Endodermal cell (in vitro differentiated cells): ENCODE measurements around the gene KLHL18. TPM values are rescaled to one million over a fixed set of nuclear protein-coding genes. Genes with fewer than 3 reads are reported as not detected.
A peak's percentile ranks its signal among the peaks of the same experiment; 100 is the strongest.

ENCODE experiments used
- DNase-seq: peaks from one replicate; pipeline ENCODE4 v3.0.0-alpha.2; 2017
- H3K27ac ChIP-seq: 2 replicates; pipeline ENCODE4 v1.5.1; 2013; ENCODE audit warnings: mild to moderate bottlenecking, low read depth, low read length, moderate library complexity
- H3K27me3 ChIP-seq: 2 replicates; pipeline ENCODE4 v1.6.1; 2013; ENCODE audit warnings: mild to moderate bottlenecking, low read length, moderate library complexity; ENCODE audit not compliant: insufficient read depth, control insufficient read depth, poor library complexity, severe bottlenecking
- H3K36me3 ChIP-seq: 2 replicates; pipeline ENCODE4 v1.7.0; 2013; ENCODE audit warnings: mild to moderate bottlenecking, low read length, moderate library complexity; ENCODE audit not compliant: control insufficient read depth, insufficient read depth
- H3K4me1 ChIP-seq: one replicate; pipeline ENCODE4 v1.7.0; 2013; ENCODE audit warnings: low read length; ENCODE audit not compliant: control insufficient read depth, insufficient read depth
- H3K4me3 ChIP-seq: 2 replicates; pipeline ENCODE4 v1.5.1; 2013; ENCODE audit warnings: mild to moderate bottlenecking, low read length, moderate library complexity
- H3K9ac ChIP-seq: 2 replicates; pipeline ENCODE4 v1.6.1; 2013; ENCODE audit warnings: mild to moderate bottlenecking, low read length, moderate library complexity; ENCODE audit not compliant: poor library complexity, severe bottlenecking; ENCODE audit errors: extremely low read depth
- H3K9me3 ChIP-seq: 2 replicates; pipeline ENCODE4 v1.6.1; 2013; ENCODE audit warnings: mild to moderate bottlenecking, low read length, moderate library complexity; ENCODE audit not compliant: control insufficient read depth
- H3K27ac Mint-ChIP-seq: 2 replicates; pipeline ENCODE4 v1.8.0; 2020; ENCODE audit warnings: mixed read lengths
- H3K27me3 Mint-ChIP-seq: 2 replicates; pipeline ENCODE4 v1.8.0; 2021; ENCODE audit warnings: mild to moderate bottlenecking, mixed read lengths; ENCODE audit not compliant: insufficient read depth
- H3K36me3 Mint-ChIP-seq: 2 replicates; pipeline ENCODE4 v1.8.0; 2020; ENCODE audit warnings: low read depth, mixed read lengths
- H3K4me1 Mint-ChIP-seq: 2 replicates; pipeline ENCODE4 v1.8.0; 2020; ENCODE audit warnings: mixed read lengths
- H3K4me3 Mint-ChIP-seq: 2 replicates; pipeline ENCODE4 v1.8.0; 2020; ENCODE audit warnings: mild to moderate bottlenecking, moderate library complexity, mixed read lengths
- H3K9me3 Mint-ChIP-seq: 2 replicates; pipeline ENCODE4 v1.8.0; 2020; ENCODE audit warnings: mild to moderate bottlenecking, mixed read lengths
- WGBS, 2 experiments: methylation state at CpG; one replicate each; pipeline versions ENCODE4 v1.1.5 to v1.1.7; 2013; ENCODE audit warnings: missing lambda C conversion rate in 2 of 2, mixed read lengths in 1 of 2; ENCODE audit not compliant: insufficient coverage in 1 of 2, insufficient read length in 1 of 2; 5-methylcytosine and 5-hydroxymethylcytosine counted together
- total RNA-seq, 2 donors: library from RNA; stranded (reverse); fragmentation: NEBNext Ultra II Directional in 1 of 2; extraction: Animal tissue kit (Norgen Biotek cat#: 25700) in 1 of 2; gene quantifications; 2 replicates in 1 of 2; 3 replicates in 1 of 2; pipeline ENCODE4 v1.2.1, GENCODE V29; 2021
- TF ChIP-seq, protein P1 (sequence below): fragments of 200-600 bp; sonication (generic); conservative IDR thresholded peaks from 2 replicates; pipeline ENCODE4 v1.5.0; 2021; ENCODE audit warnings: antibody characterized with exemption, mild to moderate bottlenecking

KLHL18 gene
- total RNA-seq, 2 donors from 2014 or later: 20.7 to 28.3 TPM

DNA sequence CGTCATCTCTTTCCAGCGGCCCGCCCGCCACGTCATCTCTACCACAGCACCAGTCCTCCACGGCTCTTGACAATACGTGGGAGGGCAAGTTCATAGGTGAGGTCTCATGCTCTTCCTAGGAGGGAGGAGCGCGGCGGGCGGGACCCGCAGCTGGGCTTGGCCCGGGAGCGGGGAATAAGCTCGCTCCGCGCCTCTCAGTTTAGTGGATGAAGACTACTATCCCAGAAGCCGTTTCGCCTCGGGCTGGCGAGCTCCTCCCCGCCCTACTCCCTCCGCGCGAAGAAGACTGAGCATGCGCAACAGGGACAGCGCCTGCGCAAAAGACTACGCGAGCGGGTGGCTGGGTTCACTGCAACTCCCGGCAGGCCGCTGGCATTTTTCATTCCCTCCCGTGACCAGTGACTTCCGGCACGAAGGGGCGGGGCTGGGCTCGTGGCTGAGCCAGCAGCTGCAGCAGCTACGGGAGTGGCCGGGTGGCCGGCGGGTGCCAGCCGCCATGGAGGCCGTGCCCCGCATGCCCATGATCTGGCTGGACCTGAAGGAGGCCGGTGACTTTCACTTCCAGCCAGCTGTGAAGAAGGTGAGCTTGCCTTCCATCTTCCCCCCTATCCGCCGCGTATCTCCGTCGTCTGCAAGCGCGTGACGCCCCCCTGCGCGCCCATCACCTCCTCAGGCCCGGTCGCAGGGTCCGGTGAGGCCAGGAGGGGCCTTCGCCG, 98.0 kb downstream of the KLHL18 start, which contains the start of gene PTPN23:
Gene PTPN23 (plus strand): TSS at position 421 of the 716 bp plus-strand sequence. CDS start 76 bp downstream, at position 497.
- Histone ChIP-seq H3K27me3 (no peaks in the 10 kb centered on the region), H3K4me3 (peak within 1 kb of the TSS; percentile 99), H3K9ac (peak within 1 kb of the TSS; percentile 90), H3K27ac (peak within 1 kb of the TSS; percentile 94), H3K36me3 (peaks cover 11% of the 10 kb centered on the region), H3K9me3 (no peaks in the 10 kb centered on the region), H3K4me1 (no peaks in the 10 kb centered on the region)
- Mint-ChIP-seq H3K9me3 (no peaks in the 10 kb centered on the region), H3K27me3 (no peaks in the 10 kb centered on the region), H3K27ac (peak within 1 kb of the TSS; percentile 100), H3K4me3 (peak within 1 kb of the TSS; percentile 87), H3K36me3 (peaks cover 4% of the 10 kb centered on the region), H3K4me1 (peaks cover 15% of the 10 kb centered on the region)
- DNase-seq: peak; percentile 100
- 0% methylated on average over 17 to 61 of the region's 61 CpGs for WGBS, 2 experiments
- TF ChIP-seq, protein P1, sequence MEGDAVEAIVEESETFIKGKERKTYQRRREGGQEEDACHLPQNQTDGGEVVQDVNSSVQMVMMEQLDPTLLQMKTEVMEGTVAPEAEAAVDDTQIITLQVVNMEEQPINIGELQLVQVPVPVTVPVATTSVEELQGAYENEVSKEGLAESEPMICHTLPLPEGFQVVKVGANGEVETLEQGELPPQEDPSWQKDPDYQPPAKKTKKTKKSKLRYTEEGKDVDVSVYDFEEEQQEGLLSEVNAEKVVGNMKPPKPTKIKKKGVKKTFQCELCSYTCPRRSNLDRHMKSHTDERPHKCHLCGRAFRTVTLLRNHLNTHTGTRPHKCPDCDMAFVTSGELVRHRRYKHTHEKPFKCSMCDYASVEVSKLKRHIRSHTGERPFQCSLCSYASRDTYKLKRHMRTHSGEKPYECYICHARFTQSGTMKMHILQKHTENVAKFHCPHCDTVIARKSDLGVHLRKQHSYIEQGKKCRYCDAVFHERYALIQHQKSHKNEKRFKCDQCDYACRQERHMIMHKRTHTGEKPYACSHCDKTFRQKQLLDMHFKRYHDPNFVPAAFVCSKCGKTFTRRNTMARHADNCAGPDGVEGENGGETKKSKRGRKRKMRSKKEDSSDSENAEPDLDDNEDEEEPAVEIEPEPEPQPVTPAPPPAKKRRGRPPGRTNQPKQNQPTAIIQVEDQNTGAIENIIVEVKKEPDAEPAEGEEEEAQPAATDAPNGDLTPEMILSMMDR: no peak

DNA sequence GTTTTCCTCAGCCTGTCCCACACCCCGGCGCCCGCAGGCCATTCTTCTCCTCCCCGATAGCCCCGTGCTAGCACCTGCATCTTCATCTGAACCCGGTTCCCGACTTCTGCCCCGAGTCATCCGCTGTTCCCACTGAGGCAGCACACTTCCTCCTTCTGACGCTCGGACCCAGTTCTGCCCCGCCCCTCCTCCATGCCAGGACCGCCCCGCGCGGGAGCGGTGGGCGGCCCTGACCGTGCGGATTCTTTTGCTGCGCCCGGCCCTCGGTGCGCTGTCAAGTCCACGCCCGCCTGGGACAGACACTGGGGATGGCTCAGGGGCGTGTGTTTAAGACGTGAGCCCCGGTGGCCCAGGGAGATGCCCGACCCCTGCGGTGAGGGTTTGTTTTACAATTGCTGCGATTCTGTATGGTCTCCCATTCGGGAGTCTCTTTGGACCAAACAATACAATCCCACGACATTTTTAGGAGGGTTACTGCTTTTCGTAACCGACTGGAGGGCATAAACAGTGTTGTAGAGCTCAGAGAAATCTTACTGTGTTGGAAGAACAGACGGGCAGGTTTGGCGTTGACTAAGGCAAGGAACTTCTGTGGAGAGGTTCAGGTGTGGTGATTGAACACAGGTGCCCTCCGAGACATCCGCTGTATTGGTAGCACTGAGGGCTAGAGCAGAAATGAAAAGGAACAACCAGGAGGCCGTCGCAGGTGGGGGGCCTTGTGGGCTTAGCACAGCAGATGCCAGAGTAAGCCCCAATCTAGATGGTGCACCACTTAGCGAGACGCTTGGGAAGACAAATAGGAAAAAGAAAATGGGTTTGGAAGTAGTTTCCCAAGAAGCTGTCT, 98.8 kb downstream of the KLHL18 start:
- peak overlapping the region; percentile 87 for H3K4me3 Mint-ChIP-seq
- peak overlapping the region; percentile 94 for H3K27ac ChIP-seq
- H3K9ac ChIP-seq: peak overlapping the region; percentile 90
- H3K36me3 Mint-ChIP-seq: peaks cover 7% of the 10 kb centered on the region
- TF ChIP-seq, protein P1: no peak
- H3K9me3 Mint-ChIP-seq: no peaks in the 10 kb centered on the region
- H3K9me3 ChIP-seq: no peaks in the 10 kb centered on the region
- H3K27ac Mint-ChIP-seq: peak overlapping the region; percentile 97
- peaks cover 13% of the 10 kb centered on the region for H3K36me3 ChIP-seq
- peak; percentile 95 for DNase-seq
- H3K27me3 Mint-ChIP-seq: no peaks in the 10 kb centered on the region
- peaks cover 15% of the 10 kb centered on the region for H3K4me1 Mint-ChIP-seq
- 9 to 26% methylated on average over 22 to 44 of the region's 44 CpGs for WGBS, 2 experiments
- peak overlapping the region; percentile 99 for H3K4me3 ChIP-seq
- H3K4me1 ChIP-seq: no peaks in the 10 kb centered on the region
- H3K27me3 ChIP-seq: no peaks in the 10 kb centered on the region

- no peaks in the 10 kb centered on the region for H3K27me3 Mint-ChIP-seq
- 90 to 100% methylated on average over 1 to 3 of the region's 4 CpGs for WGBS, 2 experiments
- H3K36me3 Mint-ChIP-seq: peaks cover 22% of the 10 kb centered on the region
- peaks cover 13% of the 10 kb centered on the region for H3K4me1 Mint-ChIP-seq
- Histone ChIP-seq H3K4me3 (no peak overlapping the region), H3K9me3 (no peaks in the 10 kb centered on the region), H3K27ac (no peak overlapping the region), H3K36me3 (peaks cover 37% of the 10 kb centered on the region), H3K9ac (no peak overlapping the region), H3K27me3 (no peaks in the 10 kb centered on the region), H3K4me1 (no peaks in the 10 kb centered on the region)
- TF ChIP-seq, protein P1: no peak
- H3K4me3 Mint-ChIP-seq: no peak overlapping the region
- no peaks in the 10 kb centered on the region for H3K9me3 Mint-ChIP-seq
- DNase-seq: no peak
- no peak overlapping the region for H3K27ac Mint-ChIP-seq
Measured at GRCh38 chr3:47384425-47384824, 101.7 kb downstream of the KLHL18 start.
